Activated CD4-positive, CD25-positive, alpha-beta regulatory T cell treated with anti-CD3 and anti-CD28 coated beads, Interleukin-2, amount 50 U/mL, for 72 hours (primary cell): ENCODE results near the gene MYH10.
"Not testable (repeated sequence)": the region's sequence is repeated elsewhere in the genome, so short reads cannot be mapped to it uniquely, and the experiment has no call there.

Source experiments
- DNase-seq: peaks from one replicate; pipeline ENCODE4 v3.0.0; 2021

MYH10 gene

GRCh38 chr17:8542599-8543502 lies 87.7 kb downstream of the MYH10 start:
- DNase-seq: no peak

- DNase-seq: not testable (repeated sequence)
These were observed 90.5 kb downstream of the MYH10 start for GRCh38 chr17:8539976-8540375.

GRCh38 chr17:8537734-8538133 lies 92.8 kb downstream of the MYH10 start:
- DNase-seq: no peak

GRCh38 chr17:8534498-8535188 lies 95.9 kb downstream of the MYH10 start:
- DNase-seq: no peak

GRCh38 chr17:8532021-8532420 lies 98.5 kb downstream of the MYH10 start:
- DNase-seq: no peak

GRCh38 chr17:8522577-8522976 lies 107.9 kb downstream of the MYH10 start:
- DNase-seq: no peak

GRCh38 chr17:8520981-8521380 lies 109.5 kb downstream of the MYH10 start:
- no peak for DNase-seq

- DNase-seq: no peak
These were observed 111.7 kb downstream of the MYH10 start for GRCh38 chr17:8518850-8519249.

- no peak for DNase-seq
These were observed 112.2 kb downstream of the MYH10 start for GRCh38 chr17:8518326-8518725.

- no peak for DNase-seq
These were observed 115.7 kb downstream of the MYH10 start for GRCh38 chr17:8514801-8515200.

GRCh38 chr17:8506145-8506544 lies 124.4 kb downstream of the MYH10 start:
- DNase-seq: no peak

- DNase-seq: no peak
These were observed 125.9 kb downstream of the MYH10 start for GRCh38 chr17:8504460-8505207.

- no peak for DNase-seq
These were observed 126.7 kb downstream of the MYH10 start for GRCh38 chr17:8503807-8504206.

- no peak for DNase-seq
These were observed 127.2 kb downstream of the MYH10 start for GRCh38 chr17:8503368-8503767.

GRCh38 chr17:8502126-8502525 lies 128.4 kb downstream of the MYH10 start:
- DNase-seq: no peak

- DNase-seq: no peak
These were observed 129.9 kb downstream of the MYH10 start for GRCh38 chr17:8500609-8501008.

GRCh38 chr17:8499614-8500013 lies 130.9 kb downstream of the MYH10 start:
- no peak for DNase-seq

GRCh38 chr17:8499171-8499570 lies 131.4 kb downstream of the MYH10 start:
- no peak for DNase-seq

GRCh38 chr17:8496081-8496480 lies 134.4 kb downstream of the MYH10 start:
- no peak for DNase-seq

GRCh38 chr17:8494506-8495111 lies 135.9 kb downstream of the MYH10 start:
- DNase-seq: no peak

GRCh38 chr17:8494021-8494420 lies 136.5 kb downstream of the MYH10 start:
- no peak for DNase-seq

- no peak for DNase-seq
These were observed 138.4 kb downstream of the MYH10 start for GRCh38 chr17:8492121-8492520.
